HG03439 (cell line): ENCODE measurements around the gene EEFSEC.

ENCODE experiments used
- ATAC-seq: cut with Tn5 transposase; IDR thresholded peaks from one replicate; pipeline ENCODE4 v1.9.1; 2021; ENCODE audit warnings: mild to moderate bottlenecking, moderate library complexity; ENCODE audit not compliant: unreplicated experiment

EEFSEC gene

DNA sequence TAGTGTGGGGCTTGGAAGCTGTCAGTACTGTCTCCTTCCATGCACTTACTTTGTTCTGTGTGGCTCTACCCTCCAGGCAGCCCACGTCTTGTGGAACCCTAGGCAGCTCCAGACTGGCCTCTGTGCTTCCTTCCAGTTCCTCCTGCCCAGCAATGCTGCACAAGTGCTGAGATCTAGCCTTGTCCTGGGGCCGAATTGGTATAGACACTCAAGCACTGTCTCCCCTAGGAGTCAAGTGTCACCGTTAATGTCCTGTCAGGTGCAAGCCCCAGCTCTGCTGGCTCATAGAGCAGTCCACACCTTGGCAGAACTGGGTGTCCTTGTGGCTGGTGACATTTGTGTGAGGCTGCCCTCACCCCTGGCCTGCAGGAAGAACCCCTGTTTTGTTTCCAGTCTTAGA is 130.1 kb downstream of the EEFSEC start:
- no peak for ATAC-seq

DNA sequence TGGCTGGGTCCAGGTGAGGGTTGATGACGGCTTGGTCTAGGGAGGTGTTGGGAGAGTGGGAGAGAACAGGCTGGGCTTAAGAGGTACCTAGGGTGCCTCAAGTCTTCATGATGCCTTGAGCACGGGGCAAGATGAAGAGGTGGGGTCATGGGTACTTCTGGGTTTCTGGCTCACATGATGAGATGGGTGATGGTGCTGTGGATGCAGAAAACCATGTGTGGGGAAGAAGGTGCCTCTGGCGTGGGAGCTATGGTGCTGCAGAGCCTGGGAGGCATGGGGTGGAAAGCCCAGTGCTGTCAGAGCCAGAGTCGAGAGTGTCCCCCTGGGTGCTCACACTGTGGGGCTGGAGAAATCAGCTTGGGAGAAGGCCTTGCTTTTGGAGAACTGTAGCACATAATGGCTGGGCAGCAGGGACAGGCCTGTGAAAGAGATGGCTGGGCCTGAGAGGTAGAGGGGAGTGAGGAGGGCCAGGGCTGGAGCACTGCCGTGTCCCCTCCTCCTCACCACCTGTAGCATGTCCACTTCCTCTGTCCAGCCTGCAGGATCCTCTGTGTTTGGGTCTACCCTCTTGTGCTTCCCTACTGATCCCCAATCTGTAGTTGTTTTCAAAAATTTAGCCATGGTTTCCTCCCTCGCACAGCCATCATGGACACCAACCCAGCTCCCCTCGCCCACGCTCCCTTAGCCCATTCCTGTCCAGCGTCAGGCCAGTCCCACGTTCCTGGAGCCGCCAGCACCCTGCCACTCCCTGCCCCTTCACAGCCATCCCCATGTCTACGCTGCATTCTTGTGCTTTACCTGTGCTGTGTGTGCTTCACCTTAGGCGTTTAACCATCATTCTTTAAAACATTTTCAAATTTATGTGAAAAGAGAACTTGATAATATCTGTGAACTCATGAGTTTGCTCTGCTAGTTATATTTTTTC is 132.0 kb downstream of the EEFSEC start:
- no peak for ATAC-seq

DNA sequence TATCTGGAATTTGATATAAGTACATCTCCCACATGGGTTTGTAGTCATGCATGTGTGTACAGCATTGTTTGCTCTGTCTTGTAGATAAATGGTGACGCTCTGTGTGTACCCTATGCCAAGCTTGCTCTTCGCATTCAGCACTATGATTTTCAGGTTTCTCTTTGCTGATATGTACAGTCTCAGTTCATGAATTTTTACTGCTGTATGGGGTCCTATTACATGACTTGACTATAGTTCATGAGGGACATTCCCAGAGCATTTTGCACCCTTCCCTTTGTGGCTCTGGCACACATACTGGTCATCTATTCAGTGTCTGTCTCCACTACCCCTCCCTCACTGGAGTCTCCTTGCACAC is 132.7 kb downstream of the EEFSEC start:
- no peak for ATAC-seq

DNA sequence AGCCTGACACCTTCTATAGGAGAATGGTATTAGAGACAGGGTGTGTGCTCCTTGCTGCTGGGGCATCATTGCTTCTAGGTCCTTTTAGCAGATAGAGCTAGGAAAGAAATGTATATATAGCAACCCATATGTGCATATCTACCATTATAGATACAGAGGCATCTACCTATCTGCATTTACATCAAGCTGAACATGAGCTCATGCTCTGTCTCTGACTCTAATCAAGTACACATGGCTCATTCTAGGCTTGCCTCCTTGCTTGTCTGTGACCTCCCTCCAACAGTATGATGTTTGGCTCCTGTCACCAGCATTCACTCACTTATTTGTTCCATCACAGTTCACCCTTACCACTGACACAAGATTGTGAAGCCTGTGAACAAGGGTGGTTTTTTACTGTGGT is 133.4 kb downstream of the EEFSEC start:
- no peak for ATAC-seq

DNA sequence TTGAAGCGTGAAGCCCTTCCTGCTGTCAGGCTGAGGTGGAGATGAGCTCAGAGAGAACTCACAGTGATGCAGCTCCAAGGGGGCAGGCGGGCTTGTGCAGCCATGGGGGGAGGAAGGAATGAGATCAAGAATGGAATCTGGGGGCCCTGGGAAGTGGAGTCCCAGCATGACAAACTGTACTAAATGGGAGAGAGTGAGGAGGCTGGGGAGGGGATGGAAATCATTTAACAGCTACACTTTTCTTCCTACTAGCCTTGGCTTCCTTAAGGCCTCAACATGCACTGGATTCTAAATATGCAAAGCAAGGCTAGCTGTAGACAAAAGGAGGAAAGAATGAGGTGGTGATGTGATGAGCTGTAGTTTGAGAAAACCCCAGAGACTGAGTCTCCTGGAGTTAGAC is 133.9 kb downstream of the EEFSEC start:
- no peak for ATAC-seq

DNA sequence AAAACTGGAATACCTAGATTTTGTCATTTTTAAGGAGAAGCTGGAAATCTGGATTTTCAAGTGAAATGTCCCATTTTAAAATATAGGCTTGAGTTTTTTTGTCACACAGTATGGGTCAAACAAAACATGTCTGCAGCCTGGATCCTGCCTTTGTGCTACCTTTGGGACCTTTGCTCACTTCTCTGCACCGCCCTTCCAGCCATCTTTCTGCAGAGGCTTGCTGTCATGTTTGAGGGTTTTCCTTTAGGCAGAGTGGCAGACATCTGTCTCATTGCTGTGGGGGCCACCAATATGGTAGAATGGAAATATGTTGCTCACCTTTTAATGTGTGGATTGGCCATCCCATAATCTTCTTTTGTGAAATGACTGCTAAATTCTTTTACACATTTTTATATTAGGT is 136.3 kb downstream of the EEFSEC start:
- ATAC-seq, result no peak

DNA sequence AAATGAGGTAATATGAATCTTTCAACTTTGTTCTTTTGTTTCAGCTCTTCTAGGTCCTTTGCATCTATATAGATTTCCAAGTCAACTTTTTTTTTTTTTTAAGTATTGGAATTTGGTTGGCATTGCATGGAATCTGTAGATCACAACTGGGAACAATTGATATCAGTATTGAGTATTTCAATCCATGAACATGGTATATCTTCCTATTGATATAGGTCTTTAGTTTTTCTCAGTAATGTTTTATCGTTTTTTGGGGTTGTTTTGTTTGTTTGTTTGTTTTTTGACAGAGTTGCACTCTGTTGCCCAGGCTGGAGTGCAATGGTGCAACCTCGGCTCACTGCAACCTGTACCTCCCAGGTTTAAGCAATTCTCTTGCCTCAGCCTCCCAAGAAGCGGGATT is 137.2 kb downstream of the EEFSEC start:
- ATAC-seq, result no peak

DNA sequence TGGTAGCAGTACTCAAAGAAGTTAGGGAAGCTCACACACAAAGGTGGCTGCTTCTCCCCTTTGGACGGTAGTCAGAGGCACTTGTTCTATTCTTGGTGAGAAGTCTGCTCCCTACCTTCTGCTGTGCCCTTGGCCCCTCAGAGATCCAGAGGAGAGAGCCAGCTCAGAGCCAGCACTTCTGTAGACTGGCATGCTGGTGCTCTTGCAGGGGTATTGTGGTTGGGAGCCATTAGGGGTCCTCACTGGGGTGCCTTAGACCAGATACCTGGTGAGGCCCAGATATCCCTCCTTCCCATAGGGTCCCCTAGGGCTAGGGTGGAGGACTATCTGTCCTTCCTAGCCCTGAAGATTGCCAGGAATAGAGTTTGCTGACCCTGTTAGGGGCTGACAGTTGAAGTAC is 140.6 kb downstream of the EEFSEC start:
- ATAC-seq, result no peak

DNA sequence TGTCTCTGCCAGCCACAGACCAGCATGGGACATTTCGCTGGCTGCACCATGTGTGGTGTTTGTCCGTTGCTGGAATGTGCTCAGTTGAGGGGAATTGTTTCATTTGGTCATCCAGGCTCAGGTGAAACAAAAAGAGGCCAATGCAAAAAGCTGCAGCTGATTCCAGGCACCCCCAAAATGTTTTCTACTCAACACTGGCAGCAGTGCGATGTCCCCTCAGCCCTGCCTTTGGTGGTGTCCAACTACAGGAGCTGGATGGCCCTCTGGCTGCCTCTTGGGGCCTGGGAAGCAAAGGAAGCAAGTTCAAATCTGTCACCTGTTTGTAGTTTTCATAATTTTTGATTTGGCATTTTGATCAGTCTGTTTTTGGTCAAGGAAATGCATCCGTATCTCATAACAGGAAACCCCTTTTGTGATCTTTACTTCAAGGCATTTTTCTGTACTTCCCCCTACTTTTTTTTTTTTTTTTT is 141.8 kb downstream of the EEFSEC start:
- ATAC-seq, result no peak

DNA sequence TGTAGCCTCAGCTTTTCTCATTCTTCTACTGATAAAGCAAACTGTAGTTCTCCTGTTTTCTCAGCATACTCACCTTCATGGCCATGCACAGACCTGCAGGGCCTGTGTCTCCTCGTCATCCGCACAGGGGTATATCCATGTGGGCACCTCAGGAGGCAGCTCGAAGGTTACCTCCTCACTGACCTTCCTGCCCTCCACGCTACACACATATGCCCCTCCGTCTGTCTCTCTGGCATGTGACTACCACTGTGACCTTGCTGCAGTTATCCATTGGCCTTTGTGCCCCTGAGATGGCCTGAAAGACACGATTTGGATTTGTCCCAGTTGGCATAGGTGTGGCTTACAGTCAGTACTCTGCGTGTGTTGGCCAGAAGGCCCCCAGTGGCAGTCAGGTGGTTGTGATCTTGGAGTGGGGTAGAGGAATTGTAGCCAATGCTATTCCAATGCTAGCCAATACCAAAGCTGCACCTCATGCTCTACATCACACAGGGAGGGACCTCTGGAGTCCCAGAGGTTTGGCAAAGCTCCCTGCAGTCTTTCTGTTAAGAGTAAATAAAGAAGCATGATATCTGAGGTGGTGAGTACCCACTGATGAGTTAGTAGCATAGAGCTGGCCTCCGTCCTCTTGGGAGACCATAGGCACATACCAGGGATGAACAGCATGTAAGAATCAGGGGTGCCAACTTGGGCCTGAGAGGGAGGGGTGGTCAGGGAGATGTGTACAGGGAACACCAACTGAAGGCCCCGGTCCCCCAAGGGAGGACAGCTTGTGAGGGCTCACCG is 143.4 kb downstream of the EEFSEC start:
- no peak for ATAC-seq

DNA sequence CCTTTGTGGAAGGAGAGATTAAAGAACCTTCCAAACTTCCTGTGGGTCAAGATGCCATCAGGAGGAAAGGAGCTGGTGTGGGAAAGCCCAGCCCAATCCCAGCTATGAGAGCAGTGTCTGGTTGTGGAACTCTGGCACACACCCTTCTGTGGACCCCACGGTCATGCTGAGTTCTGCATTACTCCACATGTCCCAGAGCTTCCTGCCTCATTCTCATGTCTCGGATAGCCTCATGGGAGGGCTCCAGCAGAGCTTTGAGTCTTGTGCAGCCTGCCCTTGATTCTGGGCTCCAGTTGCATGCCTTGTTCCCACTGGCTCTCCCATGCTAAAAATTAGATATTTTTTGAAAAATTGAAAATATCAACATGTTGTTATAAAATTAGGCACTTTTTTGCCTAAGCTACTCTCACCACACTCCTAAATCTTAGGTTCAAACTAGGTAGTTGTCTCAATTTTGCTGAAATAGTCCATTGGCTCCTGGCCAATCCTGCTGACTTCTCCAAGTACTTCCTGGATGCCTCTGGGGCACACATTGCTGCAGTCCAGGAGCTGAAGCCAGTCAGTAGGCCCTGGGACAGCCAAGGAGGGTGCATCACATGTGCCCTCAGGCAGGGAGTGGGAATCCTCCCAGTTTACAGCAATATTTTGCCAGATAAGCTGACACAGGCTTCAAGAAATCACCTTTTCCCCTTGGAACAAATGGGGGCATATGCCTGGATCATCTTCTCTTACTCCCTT is 144.3 kb downstream of the EEFSEC start:
- ATAC-seq, result no peak

DNA sequence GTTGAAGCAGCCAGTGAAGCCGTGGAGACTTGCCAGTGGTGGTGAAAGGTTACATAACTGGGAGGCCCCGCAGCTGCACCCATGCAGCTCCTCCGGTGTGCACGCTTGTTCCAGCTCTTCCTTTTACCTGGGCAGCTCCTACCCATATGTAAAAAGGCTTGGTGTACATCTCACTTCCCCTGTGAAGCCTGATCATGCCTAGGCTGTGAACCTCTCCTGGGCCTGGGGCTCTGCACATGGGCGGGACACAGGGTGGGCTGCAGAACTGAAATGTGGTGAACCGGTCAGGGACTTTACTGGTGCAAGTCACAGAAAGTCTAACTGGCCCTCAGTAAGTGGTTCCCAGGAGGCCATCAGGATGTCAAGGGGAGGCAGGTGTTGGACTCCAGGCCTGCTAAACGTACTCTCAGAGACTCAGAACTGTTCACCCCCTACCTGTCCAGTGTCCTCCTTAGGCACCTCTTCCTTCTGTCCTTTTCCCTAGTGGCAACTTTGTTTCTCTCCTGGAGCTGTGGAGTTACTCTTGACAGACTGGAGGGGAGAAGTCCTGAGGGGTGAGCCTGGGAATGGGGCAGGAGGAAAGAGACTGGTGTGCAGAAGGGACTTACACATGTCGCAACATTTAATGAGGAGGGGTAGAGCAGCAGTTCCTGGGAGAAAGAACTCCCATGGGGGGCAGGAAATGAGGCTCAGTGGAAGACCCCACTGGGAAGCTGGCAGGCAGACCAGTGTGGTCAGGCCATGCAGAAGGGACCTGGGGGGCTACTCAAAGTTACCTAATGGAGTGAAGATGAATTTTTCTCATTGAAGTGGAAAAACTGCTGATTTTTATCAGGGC is 148.1 kb downstream of the EEFSEC start:
- no peak for ATAC-seq

DNA sequence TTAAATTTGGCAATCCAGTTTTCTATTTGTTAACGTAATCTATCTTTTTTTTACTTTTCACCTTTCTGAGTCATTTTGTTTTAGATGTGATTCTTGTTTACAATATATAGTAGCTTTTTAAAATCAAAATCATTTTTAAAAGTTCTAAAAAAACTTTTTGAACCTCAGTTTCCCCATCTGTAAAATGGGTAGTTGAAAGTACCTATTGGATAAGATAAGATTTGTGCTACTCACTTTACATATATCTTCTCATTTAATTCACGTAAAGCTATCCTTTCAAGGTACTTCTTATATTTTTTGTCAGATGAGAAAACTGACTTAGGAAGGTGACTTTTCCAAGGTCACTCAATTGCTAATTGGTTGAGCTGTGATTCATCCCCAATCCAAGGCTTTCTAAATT is 153.2 kb downstream of the EEFSEC start:
- ATAC-seq, result no peak

DNA sequence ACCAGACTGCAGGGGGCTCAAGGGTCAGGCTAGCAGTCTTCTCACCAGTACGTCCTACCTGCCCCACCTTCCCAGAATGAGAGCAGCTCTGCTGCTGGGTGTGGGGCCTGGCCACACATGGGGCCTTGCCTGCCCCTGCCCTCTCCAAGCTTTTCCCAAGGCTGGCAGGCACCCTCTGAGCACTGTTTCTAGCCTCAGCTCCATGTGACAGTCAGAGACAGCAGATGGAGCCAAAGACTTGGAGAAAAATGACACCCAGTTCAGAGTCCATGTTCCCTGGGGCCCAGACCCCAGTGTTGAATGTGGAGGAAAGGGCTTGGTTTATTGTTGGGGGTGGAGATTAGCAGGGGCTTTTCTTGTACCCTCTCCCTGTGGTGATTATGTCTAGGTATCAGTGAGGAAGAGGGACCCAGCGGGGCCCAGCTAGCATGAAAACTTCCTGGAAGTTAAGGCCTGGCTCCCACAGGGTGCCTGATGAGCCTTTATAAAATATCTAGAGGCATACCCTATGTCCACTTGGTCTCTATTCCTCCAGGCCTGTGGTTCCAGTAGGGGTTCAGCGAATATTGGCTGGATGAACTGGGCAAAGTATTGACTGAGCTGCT is 153.8 kb downstream of the EEFSEC start:
- ATAC-seq, result no peak

DNA sequence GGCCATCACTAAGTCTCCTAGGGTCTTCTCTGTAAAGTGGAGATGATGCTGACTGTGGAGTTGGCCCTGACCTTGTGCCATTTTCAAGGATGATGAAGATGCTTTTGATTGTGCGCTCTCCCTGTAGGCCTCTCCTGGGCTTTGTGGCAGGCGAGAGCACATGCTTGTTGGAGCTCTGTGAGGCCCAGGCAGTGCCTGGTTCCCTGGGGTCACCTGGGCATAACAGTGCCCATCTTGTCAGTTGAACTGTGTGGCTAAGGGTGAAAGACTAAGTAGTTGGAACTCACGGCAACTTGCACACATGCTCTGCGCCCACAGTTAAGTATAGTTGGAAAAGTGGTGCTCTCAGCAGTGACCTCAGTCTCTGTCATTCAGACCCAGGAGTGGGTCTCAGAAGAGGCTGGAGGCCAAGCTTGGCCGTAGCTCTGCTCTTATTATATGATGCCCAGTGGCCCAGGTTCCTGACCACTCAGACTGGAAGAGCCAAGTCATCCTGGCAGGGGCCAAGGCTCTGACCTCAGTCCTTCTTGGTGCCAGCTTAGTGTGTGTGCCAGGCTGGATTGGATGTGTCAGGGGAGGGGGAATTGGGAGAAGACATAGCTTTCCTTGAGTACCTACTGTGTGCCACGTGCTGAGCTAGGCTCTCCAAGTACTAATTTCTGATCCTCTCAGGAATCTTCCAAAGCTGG is 154.6 kb downstream of the EEFSEC start:
- no peak for ATAC-seq

DNA sequence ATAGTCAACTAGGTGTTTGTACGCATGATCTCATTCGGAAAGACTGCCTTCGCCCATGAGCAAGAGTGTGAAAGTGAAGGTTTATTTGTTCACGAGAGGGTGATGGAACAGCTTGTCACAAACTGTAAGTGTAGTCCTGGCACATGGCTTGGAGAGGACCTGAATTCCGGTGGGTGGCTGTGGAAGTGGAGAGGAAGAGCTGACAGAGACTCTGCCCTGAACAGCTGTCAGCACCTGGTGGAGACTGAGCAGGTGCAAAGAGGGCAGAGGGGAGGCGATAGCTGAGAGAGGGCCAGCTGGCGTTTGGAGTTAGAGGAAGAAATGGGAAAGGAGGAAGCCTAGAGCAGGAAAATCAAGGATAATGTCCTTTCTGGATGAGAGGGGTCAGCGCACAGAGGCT is 155.7 kb downstream of the EEFSEC start:
- ATAC-seq, result no peak

DNA sequence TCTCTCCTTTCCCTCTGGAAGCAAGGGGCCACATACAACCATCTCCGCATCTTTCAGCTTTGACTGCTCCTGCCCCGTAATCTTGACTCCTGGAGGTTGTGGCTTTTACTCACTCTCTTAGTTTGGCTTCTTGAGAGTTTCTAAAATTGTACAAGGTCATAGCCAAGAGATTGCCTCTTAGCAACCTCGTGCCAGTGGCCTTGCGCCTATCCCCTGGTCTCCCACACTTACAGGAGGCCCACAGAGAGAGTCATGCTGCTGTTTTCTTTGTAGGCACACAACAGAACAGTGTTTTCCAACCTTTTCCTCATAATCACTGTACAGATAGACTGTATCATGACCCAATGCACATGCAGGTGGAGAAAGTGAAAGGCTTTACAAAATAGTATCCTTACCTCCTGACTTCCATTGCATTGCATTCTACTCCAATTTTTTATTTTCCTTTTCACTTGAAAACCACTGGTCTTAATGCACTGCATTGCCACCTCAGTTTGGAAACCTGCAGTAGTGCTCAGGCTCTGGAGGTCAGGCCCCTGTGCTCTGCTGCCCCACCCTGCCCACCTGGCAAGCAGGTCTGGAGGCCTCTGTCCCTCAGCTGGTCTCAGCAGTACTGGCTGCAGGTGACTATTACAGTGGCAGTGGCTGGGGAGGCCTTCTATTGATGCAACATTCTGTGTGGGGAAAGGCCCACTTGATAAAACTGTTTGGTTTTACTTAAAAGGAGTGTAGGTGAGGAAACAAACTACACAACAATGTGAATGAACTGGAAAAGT is 157.2 kb downstream of the EEFSEC start:
- no peak for ATAC-seq

DNA sequence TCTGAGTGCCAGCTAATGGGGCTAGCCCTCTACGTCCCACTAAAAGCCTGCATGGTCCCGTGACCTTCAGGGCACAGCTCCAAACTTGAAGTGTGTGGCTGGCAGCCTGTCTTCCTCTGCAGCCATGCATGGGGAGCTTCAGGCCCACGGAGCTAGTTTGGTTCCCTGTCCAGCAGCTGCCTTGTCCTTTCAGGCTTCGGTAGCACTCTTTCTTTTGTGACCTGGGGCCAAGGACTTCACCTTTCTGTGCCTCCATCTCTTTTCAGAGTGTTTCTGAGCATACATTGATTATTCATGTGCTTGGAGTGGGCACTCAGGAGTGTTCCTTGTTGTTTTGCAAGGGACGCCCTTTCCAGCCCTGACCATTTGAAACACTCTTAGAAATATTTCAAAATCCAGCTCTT is 158.2 kb downstream of the EEFSEC start:
- ATAC-seq, result no peak

DNA sequence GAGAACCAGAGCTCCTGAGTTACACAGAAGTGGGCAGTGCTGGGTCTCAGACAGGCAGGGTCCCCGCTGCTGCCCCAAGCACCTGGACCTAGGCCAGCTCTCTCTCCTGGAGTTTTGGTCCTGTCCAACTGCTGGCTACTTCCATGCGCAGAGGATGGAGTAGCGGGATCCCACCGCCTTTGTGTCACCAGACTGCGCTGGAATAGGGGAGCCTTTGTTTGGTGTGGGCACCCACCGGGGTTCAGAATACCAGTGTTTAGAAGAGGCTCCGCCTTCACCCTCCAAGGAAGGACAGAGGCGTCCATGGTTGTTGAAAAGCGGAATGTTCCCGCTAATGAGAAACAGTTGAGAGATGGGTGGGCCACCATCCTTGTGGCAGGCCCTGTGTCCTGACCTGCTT is 159.0 kb downstream of the EEFSEC start:
- ATAC-seq, result no peak
